HG03521 (cell line): Measurements from ENCODE around the gene GNB1L.

ENCODE experiments used
- ATAC-seq: cut with Tn5 transposase; IDR thresholded peaks from one replicate; pipeline ENCODE4 v1.9.1; 2021; ENCODE audit warnings: mild to moderate bottlenecking, moderate library complexity; ENCODE audit not compliant: unreplicated experiment

The GNB1L gene

GRCh38 chr22:19825904-19826618 is 28.6 kb downstream of the GNB1L start:
- no peak for ATAC-seq

GRCh38 chr22:19824926-19825339 is 29.7 kb downstream of the GNB1L start:
- no peak for ATAC-seq

GRCh38 chr22:19824212-19824925 is 30.3 kb downstream of the GNB1L start:
- ATAC-seq, result no peak

GRCh38 chr22:19823902-19824211 is 30.8 kb downstream of the GNB1L start:
- no peak for ATAC-seq

GRCh38 chr22:19823191-19823901 is 31.3 kb downstream of the GNB1L start:
- no peak for ATAC-seq

GRCh38 chr22:19822301-19823117 is 32.2 kb downstream of the GNB1L start:
- ATAC-seq, result no peak

- no peak for ATAC-seq
Observed at GRCh38 chr22:19821523-19822300, 33.0 kb downstream of the GNB1L start.

- no peak for ATAC-seq
Observed at GRCh38 chr22:19820880-19821522, 33.7 kb downstream of the GNB1L start.

- no peak for ATAC-seq
Observed at GRCh38 chr22:19819911-19820879, 34.5 kb downstream of the GNB1L start.

GRCh38 chr22:19819208-19819910 is 35.3 kb downstream of the GNB1L start:
- no peak for ATAC-seq

- no peak for ATAC-seq
Observed at GRCh38 chr22:19818324-19819207, 36.1 kb downstream of the GNB1L start.

GRCh38 chr22:19816372-19817119 is 38.1 kb downstream of the GNB1L start:
- no peak for ATAC-seq

- no peak for ATAC-seq
Observed at GRCh38 chr22:19815823-19816290, 38.8 kb downstream of the GNB1L start.

- ATAC-seq, result no peak
Observed at GRCh38 chr22:19815093-19815822, 39.4 kb downstream of the GNB1L start.

- ATAC-seq, result no peak
Observed at GRCh38 chr22:19814428-19814827, 40.2 kb downstream of the GNB1L start.

- no peak for ATAC-seq
Observed at GRCh38 chr22:19812910-19813309, 41.8 kb downstream of the GNB1L start.
